Erythroblast (primary cell): ENCODE results near the gene ASCL3.

Experiments
- GATA1 ChIP-seq: IDR thresholded peaks from 2 replicates; pipeline ENCODE4 v1.6.1; 2011; ENCODE audit warnings: low read depth, mild to moderate bottlenecking, control low read depth, low read length, moderate library complexity
- POLR2A ChIP-seq: IDR thresholded peaks from 2 replicates; pipeline ENCODE4 v1.6.1; 2011; ENCODE audit warnings: mild to moderate bottlenecking, low read length

GRCh38 chr11:8914661-8915018 lies 28.2 kb downstream of the ASCL3 start:
- no peak for TF ChIP-seq POLR2A
- TF ChIP-seq GATA1 = no peak
